HG03095 (cell line): ENCODE data around the gene NRN1L.

ENCODE experiments used
- ATAC-seq: cut with Tn5 transposase; IDR thresholded peaks from one replicate; pipeline ENCODE4 v1.9.1; 2021; ENCODE audit warnings: moderate library complexity; ENCODE audit not compliant: unreplicated experiment

The NRN1L gene

DNA sequence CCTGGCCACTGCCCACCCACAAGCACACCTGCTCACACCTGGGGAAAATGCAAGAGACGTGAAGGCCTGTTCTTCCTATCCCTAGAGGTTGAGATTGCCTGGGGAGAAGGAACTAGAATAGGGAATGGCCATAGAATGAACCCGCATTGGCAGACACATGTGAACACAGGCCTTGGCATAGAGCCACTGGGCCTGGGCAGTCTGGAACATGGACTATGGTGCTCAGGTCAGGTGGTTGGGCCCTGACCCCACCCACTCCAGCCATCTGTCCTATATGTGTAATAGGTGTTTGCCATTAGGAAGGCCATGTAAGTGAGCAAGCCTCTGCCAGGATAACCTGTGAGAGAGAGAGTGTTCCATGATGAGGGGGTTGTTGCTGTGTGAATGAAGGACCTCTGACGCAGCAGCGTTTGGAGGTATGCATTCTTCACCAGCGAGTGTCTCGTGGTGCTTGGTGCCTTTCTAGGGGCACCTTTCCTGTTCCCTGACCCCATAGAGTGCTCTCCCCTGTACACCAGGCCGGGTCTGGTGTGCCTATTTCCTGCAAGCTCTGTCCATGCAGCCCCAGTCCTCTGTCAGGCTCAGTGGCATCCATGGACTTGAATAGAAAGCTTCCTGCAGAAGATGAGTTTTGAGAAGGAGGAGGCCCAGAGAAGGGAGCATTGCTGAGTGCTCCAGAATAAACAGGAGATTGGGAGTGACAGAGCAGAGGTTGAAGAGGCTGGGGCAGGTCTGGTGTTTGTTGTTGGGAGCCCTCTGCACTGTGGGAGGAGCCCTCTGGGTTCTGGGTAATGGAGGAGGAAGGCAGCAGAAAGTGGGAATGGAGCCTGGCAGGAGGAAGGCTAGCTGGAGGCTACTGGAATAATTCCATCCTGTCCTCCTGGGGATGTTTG lies 31.4 kb downstream of the NRN1L start:
- ATAC-seq = no peak

DNA sequence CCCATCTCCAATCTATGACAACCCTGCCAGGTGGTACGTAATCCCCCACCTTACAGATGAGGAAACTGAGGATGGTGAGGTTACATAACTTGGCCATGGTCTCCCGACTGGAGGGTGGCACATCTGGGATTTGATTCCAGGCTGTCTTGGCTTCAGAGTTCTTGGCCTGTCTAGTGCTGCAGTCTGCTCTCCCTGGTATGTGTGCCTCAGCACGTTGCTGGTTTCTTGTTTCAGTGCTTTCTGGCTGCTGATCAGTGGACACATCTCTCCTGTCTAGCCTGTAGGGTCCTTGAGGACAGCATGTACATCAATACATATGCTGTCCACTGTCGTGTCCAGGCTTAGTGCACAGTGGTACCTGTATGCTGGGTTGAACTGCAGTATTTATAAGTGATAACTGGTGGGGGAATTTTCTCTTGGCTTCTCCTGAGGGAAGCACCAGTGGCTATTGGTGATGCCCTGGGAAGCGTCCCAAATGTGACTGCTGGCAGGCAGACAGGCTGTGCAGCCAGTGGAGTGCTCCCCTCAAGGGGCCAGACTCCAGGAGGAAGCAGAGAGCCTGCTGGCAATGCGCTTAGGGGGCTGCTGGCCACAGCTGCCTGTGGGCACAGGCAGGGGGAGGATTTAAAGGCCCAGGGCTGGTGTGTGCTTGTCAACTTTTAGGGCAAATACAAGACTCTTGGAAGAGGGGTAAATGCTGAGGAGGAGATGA lies 32.6 kb downstream of the NRN1L start:
- ATAC-seq = no peak

DNA sequence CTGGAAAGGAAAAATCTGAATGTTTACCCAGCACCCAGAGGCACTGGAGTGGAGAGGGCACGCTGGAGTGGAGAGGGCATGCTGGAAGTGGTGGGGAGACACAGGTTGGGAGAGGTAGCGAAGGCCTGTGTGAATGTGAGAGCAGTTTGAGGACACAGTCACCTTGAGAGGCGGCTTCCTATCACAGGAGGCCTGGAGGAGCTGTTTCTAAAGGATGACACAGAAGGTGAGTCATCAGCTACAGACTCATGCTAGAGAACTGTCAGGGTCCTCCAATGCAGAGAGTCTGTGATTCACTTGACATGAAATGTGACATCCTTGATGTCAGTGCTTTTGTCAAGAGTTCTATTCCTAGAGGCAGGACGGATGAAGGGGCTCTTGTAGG lies 33.2 kb downstream of the NRN1L start:
- ATAC-seq = no peak

DNA sequence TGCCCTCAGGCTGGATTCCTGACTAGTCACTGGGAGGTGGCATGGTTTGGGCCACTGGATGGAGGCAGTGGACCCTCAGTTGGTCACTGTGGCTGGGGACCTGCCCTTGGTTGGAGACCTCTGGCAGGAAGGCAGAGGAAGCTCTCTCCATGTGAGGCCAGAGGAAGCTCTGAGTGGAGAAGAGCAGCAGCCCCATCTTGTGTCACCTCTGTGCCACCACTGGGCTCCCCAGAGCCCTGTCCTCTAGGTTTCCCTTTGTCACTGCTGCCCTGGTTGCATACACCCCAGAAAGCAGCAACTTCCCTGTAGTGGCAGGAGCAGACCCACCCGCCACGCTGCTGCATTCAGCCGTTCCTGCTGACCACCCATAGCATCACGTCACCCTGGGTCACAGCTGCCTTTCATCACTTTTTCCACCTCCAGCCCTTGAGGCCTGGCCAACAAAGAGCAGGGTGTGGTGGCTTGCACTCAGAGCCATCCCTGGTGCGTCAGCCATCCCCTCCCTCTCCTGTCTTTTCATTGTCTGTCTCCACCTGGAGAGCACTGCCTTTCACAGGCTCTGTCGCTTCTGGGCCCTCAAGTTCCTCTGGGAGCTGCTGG lies 35.0 kb downstream of the NRN1L start:
- ATAC-seq = no peak

DNA sequence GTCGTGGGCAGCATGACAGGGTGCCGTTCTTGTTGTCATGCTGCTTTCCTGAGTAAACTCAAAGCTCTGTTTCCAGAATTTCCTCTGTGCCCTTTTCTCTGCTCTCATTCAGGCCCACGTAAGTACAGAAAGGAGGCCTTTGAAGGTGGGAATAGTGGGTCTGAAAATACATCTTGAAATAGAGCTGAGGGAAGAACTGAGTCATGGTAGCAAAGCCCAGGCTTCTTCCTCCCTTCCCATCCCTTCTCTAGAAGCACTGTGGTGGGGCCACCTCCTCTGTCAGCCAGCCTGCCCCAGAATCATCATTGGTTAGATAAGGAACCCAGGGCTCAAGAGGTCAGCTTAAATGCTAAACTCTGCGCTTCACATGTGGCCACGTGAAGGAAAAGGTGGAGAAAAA lies 37.5 kb downstream of the NRN1L start:
- no peak for ATAC-seq

DNA sequence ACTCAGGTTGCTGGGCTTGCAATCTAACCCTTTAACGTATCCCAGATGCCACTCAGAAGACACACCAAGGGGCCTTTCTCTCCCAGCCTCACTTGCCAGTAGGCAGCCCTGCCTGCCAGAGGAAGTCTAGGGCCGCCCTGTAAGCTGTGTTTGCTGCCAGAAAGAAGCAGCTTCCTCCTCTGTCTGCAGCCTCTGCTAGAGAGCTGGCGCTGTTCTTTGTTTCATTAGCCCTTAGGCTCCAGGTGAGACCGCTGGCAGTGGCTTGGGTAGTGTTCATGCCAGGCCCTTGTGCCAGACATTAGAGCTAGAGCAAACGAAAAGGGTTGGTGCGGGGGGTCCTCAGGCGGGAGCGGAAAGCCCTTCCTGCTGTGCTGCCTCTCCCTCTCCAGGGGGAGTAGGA lies 38.1 kb downstream of the NRN1L start:
- no peak for ATAC-seq

DNA sequence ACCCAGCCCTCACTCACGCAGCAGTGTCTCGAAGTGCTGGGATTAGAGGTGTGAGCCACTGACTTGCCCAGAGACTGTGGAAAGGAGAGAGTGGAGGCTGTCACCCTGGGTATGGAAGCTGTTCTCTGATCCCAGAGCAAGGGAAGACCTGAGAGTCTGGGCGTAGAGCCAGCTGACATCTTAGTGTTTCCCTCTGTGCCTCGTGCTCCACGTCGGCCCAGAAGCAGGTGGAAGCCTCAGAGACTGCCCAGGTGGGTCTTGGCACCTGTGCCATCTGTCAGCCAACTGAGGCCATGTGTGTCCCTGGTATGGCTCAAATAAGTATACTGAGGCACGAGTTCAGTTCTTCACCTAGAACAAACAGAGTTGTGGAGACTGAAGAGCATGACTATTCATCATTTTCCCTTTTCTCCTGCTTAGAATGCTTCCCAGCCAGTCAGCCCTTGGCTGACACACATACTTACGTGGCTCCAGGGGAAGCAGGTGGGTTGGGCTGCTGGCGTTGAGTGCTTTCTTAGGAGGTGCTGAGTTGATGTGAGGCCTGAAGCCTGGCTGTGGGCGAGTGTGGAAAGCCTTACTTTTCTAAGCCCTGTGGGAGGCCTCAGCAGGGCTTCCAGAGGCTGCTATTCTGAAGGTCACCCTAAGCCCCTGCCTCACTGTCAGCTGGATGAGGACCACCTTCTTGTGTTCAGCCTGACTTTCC lies 38.9 kb downstream of the NRN1L start:
- ATAC-seq = no peak

DNA sequence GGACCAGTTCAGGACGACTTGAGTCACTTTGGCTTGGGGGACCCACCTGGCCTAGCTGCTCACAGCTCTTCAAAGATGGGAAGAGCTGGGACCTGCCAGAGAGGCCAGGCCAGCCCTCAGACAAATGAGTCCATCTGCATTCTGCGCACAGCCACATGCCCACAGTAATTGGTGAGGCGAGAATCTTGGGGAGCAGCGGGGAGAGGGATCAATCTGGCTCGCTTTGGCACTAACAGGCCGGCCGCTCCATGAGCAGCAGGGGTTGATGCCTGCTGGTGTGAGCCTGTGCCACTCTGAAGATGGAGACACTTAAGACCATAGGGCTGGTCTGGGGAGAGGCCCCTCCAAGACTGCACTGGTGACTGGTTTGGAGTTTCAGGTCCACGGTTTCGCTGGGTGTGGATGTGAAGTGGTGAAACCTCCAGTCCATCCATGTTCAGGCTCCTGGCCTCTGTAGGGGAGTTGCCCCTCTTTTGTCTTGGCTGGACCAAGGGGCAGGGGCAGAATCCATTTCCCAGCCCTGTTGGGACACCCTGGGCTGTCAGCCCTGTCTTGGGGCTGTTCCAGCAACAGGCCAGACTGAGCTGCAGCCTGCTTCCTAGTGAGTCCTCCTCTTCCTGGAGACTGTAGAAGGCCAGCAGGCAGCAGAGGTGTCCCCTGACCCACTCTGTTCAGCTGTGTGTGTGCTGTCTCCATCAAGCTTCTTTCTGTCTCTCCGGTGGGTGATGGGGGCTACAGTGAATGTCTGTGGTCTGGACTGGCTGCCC lies 39.6 kb downstream of the NRN1L start:
- ATAC-seq = no peak

DNA sequence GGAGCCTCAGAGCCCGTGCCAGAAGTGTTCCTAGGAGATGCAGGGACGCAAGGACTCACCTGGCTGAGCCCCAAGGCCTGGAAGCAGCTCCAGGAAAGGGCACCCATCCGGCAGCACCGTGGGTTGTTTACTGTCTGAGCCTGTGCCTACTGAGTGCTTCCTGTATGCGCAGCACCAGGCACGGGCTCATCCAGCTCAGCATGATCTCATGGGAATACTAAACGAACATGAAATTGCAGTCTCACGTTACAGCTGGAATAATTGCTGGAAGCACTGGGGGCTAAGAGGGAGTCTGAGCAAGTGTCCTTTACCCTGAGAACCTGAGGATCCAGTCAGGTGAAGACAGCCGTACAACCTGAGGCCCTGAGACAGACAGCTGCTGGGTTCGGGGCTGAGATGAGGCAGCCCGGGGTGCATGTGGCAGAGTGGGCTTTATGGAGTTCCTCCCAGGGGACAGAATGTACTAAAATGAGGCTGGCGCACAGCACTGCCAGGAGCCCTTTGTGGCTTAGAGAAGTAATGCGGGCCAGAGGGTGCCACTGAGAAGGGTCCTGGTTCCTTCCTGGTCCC lies 41.6 kb downstream of the NRN1L start:
- no peak for ATAC-seq

DNA sequence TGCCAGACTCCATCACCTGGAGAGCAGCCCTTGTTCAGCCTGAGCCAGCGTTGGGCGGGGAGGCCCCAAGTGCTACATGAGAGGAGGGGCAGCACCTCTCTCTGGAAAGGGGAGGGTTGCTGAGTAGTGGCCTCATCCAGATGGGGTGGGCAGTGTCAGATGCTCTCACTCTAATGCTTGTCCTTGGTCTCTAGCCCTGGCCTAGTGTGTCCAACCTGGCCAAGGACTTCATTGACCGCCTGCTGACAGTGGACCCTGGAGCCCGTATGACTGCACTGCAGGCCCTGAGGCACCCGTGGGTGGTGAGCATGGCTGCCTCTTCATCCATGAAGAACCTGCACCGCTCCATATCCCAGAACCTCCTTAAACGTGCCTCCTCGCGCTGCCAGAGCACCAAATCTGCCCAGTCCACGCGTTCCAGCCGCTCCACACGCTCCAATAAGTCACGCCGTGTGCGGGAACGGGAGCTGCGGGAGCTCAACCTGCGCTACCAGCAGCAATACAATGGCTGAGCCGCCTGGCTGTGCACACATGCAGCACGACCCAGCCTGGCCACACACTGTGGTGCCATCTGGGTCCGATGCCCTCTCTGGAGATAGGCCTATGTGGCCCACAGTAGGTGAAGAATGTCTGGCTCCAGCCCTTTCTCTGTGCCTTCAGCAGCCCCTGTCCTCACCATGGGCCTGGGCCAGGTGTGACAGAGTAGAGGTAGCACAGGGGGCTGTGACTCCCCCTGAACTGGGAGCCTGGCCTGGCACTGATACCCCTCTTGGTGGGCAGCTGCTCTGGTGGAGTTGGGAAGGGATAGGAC lies 42.7 kb downstream of the NRN1L start:
- no peak for ATAC-seq

DNA sequence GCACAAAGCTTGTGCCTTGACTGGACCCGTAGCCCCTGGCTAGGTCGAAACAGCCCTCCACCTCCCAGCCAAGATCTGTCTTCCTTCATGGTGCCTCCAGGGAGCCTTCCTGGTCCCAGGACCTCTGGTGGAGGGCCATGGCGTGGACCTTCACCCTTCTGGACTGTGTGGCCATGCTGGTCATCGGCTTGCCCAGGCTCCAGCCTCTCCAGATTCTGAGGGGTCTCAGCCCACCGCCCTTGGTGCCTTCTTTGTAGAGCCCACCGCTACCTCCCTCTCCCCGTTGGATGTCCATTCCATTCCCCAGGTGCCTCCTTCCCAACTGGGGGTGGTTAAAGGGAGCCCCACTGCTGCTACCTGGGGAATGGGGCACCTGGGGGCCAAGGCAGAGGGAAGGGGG lies 43.5 kb downstream of the NRN1L start:
- ATAC-seq = no peak

DNA sequence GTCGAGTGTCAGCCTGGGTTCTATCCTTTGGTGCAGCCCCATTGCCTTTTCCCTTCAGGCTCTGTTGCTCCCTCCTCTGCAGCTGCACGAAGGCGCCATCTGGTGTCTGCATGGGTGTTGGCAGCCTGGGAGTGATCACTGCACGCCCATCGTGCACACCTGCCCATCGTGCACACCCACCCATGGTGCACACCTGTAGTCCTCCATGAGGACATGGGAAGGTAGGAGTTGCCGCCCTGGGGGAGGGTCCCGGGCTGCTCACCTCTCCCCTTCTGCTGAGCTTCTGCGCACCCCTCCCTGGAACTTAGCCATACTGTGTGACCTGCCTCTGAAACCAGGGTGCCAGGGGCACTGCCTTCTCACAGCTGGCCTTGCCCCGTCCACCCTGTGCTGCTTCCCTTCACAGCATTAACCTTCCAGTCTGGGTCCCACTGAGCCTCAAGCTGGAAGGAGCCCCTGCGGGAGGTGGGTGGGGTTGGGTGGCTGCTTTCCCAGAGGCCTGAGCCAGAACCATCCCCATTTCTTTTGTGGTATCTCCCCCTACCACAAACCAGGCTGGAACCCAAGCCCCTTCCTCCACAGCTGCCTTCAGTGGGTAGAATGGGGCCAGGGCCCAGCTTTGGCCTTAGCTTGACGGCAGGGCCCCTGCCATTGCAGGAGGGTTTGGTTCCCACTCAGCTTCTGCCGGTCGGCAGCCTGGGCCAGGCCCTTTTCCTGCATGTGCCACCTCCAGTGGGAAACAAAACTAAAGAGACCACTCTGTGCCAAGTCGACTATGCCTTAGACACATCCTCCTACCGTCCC lies 44.1 kb downstream of the NRN1L start:
- peak; percentile 59 for ATAC-seq

DNA sequence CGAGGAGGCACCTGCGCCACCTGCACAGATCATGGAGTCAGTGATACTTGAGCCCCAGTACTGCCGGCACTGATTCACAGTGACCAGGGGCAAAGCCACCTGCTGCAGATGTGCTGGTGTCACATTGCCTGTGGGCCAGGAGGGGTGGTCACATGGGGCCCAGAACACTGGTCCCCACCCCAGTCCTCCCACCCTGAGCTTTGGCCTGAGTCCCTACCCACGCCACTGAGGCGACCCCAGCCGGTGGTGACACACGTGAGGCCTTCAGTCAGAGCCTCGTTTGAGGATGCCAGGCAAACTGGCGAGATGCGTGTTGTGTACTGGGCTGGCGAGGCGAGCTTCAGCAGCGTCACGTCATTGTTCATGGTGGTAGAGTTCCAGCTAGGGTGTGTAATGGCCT lies 45.5 kb downstream of the NRN1L start:
- no peak for ATAC-seq

DNA sequence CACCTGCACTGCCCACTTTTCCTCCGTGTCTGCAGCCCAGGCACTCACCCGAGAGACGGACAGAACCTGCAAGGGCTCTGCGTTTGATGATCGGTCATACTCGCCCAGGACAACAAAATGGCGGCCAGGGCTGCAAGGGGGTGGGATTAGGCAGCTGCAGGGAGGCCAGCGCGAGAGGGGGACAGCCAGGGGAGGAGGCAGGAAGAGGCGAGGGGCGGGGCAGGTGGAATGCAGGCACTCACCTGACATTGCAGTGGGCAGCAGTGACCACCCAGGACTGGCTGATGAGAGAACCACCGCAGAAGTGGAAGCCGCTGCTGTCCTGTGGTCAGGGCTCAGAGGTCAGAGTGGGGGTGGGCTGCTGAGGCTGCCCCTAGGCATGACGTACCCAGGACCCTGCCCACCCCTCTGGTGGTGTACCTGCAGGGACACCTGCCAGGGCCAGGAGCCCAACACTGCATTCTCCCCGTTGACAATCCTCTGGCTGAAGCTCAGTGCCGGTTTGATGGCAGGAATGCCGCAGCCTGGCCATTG lies 46.1 kb downstream of the NRN1L start:
- no peak for ATAC-seq

DNA sequence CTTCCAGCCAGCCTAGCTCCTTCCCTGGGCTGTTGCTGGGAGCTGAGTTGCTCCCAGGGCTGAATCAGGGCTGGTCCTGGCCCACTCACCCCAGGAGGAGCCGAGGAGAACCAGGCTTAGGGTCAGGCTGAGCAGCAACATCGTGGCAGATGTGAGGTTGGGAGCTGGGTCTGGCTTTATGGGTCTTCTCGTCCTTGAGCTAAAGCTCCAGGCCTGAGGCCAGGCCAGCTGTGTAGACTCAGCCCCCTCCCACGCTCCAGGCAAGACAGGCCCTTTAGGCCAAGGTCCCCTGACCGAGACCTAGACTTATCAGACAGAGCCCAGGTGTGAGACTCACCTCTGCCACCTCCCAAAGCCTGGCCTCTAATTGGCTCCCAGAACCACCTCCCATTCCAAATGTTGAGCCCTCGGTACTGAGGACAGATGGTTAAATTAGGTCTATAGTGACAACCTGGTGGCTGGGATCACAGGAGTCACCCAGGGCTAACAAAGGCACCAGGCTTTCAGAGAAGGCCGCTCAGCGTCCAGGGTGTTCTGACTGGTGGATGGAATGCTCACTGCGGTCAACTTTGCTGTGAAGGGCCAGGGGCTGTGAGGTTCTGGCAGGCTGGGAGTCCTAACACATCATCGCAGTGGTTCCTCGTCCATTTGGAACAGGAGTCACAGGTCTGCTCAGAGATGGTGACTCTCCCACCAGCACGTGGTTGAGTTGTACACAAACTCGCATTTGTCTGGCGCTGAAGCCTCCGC lies 47.2 kb downstream of the NRN1L start, which contains the start of gene CTRL:
CTRL (minus strand) TSS at position 151 of the 750 bp plus-strand sequence; CDS start at position 141, 10 bp downstream.
- ATAC-seq = no peak

DNA sequence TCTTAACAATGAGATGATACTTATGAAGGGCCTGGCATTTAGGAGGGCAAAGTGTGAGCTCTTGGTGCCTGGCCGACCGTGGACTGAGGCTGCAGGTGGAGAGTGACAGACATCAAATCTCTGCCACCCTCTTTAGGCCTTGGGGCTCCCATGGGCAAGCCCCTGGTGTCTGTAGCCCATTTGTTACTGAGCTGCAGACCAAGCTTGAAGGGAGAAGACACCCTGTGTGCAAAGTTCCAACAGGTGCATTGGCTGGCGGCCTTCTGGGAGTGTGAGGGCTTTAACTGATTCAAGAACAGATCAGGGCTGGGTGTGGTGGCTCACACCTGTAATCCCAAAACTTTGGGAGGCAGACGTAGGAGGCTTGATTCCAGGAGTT lies 47.8 kb downstream of the NRN1L start:
- ATAC-seq = no peak

DNA sequence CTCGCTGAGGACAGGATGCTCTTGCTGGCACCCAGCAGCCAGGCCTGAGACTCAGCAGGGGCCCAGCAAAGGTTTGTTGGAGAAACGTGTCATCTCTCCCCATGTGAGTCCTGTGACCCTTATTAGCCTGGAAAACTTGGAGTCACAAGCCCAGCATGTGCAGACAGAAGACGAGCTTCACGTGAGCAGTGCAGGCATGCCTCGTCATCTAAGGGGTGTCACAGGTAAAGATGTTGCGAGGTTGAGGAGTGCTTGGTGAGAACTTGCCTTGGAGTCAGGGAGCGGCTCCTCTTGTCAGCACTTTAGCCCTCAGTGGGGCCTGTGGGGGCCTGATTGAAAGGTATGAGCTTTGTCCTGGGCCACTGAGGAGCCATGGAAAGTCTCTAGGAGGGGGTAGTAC lies 49.1 kb downstream of the NRN1L start:
- ATAC-seq = no peak
